MM.1S (cell line): ENCODE results near the gene HLA-DMA.

Source experiments
- DNase-seq: peaks from one replicate; pipeline ENCODE4 v3.0.0-alpha.2; 2015
- H2AFZ ChIP-seq: fragments of 300-600 bp; sonication (generic); 2 replicates; pipeline ENCODE4 v1.6.0; 2016; ENCODE audit warnings: antibody characterized with exemption, low read length
- H3F3A ChIP-seq: fragments of 300-600 bp; sonication (generic); 2 replicates; pipeline ENCODE4 v1.6.1; 2016; ENCODE audit warnings: mild to moderate bottlenecking, antibody characterized with exemption, low read length, moderate library complexity, mixed read lengths; ENCODE audit not compliant: insufficient read depth
- H3K27ac ChIP-seq: fragments of 300-600 bp; sonication (generic); 2 replicates; pipeline ENCODE4 v1.5.1; 2016; ENCODE audit warnings: mild to moderate bottlenecking, low read length
- H3K27me3 ChIP-seq: fragments of 300-600 bp; sonication (generic); replicated peaks from 2 replicates; pipeline ENCODE4 v1.6.0; 2016; ENCODE audit warnings: low read length; ENCODE audit not compliant: insufficient read depth
- H3K36me3 ChIP-seq: fragments of 300-600 bp; sonication (generic); replicated peaks from 2 replicates; pipeline ENCODE4 v1.6.1; 2016; ENCODE audit warnings: mild to moderate bottlenecking, low read length, mixed read lengths; ENCODE audit not compliant: insufficient read depth
- H3K4me1 ChIP-seq: fragments of 300-600 bp; sonication (generic); 2 replicates; pipeline ENCODE4 v1.6.1; 2016; ENCODE audit warnings: low read length, mixed read lengths
- H3K4me2 ChIP-seq: fragments of 300-600 bp; sonication (generic); 2 replicates; pipeline ENCODE4 v1.6.0; 2016; ENCODE audit warnings: low read depth, low read length
- H3K4me3 ChIP-seq: fragments of 300-600 bp; sonication (generic); 2 replicates; pipeline ENCODE4 v1.5.1; 2016; ENCODE audit warnings: low read length, mixed read lengths
- H3K79me2 ChIP-seq: fragments of 300-600 bp; sonication (generic); 2 replicates; pipeline ENCODE4 v1.6.1; 2016; ENCODE audit warnings: mixed run types, low read length, mixed read lengths
- H3K9ac ChIP-seq: fragments of 300-600 bp; sonication (generic); 2 replicates; pipeline ENCODE4 v1.6.1; 2016; ENCODE audit warnings: low read length, mixed read lengths
- H3K9me2 ChIP-seq: fragments of 300-600 bp; sonication (generic); replicated peaks from 2 replicates; pipeline ENCODE4 v1.6.1; 2016; ENCODE audit warnings: mild to moderate bottlenecking, low read length, mixed read lengths; ENCODE audit not compliant: insufficient read depth
- H3K9me3 ChIP-seq: fragments of 300-600 bp; sonication (generic); replicated peaks from 2 replicates; pipeline ENCODE4 v1.6.1; 2016; ENCODE audit warnings: mild to moderate bottlenecking, low read length, mixed read lengths; ENCODE audit not compliant: insufficient read depth
- H4K20me1 ChIP-seq: fragments of 300-600 bp; sonication (generic); 2 replicates; pipeline ENCODE4 v1.6.1; 2016; ENCODE audit warnings: mild to moderate bottlenecking, low read length, moderate library complexity, mixed read lengths; ENCODE audit not compliant: insufficient read depth
- EZH2 ChIP-seq: fragments of 300-600 bp; sonication (generic); optimal IDR thresholded peaks from 2 replicates; pipeline ENCODE3; 2017; ENCODE audit warnings: low read depth, mild to moderate bottlenecking, antibody characterized with exemption, low read length, mixed read lengths
- EZH2phosphoT487 ChIP-seq: fragments of 300-600 bp; sonication (generic); IDR thresholded peaks from 2 replicates; pipeline ENCODE4 v1.6.1; 2018; ENCODE audit warnings: antibody characterized with exemption, low read length
- TF ChIP-seq, protein P1 (sequence below): fragments of 300-600 bp; sonication (generic); IDR thresholded peaks from 2 replicates; pipeline ENCODE4 v1.5.1; 2016; ENCODE audit warnings: antibody characterized with exemption, low read length, mixed read lengths

The HLA-DMA gene

DNA sequence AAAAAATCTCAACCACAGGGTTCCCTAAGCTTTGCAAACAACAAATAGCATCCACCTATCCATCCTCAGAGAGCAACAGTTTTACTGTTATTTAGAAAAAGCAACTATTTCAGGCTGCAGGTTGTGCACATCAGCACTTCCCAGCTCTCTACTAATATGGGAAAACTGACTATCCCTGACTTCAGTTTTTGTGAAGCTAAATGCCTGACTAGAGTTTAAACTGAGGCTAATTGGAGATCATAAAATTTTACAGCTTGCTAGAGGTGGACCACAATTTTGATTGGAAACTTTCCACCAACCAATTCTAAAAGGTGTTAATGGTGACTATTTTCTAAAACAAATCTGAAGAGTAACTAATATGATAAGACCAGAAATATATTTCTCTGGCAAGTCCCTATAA is 48.9 kb downstream of the HLA-DMA start:
- no peaks in the 10 kb centered on the region for H3K9me2 ChIP-seq
- no peak for DNase-seq

More for the DNA sequence above, 48.9 kb downstream of the HLA-DMA start:
- H3K4me2 ChIP-seq = no peak overlapping the region
- H3K9ac ChIP-seq = no peak overlapping the region
- no peaks in the 10 kb centered on the region for H3K9me3 ChIP-seq
- no peaks in the 10 kb centered on the region for H3K4me1 ChIP-seq
- H3K27ac ChIP-seq = no peak overlapping the region
- no peaks in the 10 kb centered on the region; the same call in 1 of the 2 replicates for H4K20me1 ChIP-seq
- no peaks in the 10 kb centered on the region for H3F3A ChIP-seq
- no peak overlapping the region for H3K4me3 ChIP-seq
- TF ChIP-seq, protein P1, sequence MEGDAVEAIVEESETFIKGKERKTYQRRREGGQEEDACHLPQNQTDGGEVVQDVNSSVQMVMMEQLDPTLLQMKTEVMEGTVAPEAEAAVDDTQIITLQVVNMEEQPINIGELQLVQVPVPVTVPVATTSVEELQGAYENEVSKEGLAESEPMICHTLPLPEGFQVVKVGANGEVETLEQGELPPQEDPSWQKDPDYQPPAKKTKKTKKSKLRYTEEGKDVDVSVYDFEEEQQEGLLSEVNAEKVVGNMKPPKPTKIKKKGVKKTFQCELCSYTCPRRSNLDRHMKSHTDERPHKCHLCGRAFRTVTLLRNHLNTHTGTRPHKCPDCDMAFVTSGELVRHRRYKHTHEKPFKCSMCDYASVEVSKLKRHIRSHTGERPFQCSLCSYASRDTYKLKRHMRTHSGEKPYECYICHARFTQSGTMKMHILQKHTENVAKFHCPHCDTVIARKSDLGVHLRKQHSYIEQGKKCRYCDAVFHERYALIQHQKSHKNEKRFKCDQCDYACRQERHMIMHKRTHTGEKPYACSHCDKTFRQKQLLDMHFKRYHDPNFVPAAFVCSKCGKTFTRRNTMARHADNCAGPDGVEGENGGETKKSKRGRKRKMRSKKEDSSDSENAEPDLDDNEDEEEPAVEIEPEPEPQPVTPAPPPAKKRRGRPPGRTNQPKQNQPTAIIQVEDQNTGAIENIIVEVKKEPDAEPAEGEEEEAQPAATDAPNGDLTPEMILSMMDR = no peak
- no peak for TF ChIP-seq EZH2phosphoT487
- no peak for TF ChIP-seq EZH2
- H3K79me2 ChIP-seq = peaks cover under 1% of the 10 kb centered on the region; the same call in 1 of the 2 replicates
- no peak overlapping the region for H2AFZ ChIP-seq
- no peaks in the 10 kb centered on the region for H3K27me3 ChIP-seq
- H3K36me3 ChIP-seq = no peaks in the 10 kb centered on the region
